Measurements from ENCODE around the gene OR11G2. TPM values are rescaled to one million over a fixed set of nuclear protein-coding genes. Genes with fewer than 3 reads are reported as not detected.
"Not testable (repeated sequence)": the region's sequence is repeated elsewhere in the genome, so short reads cannot be mapped to it uniquely, and the experiment has no call there.

Gene OR11G2
- total RNA-seq, 4 donors from 2014 or later = not detected

GRCh38 chr14:20219033-20219432 lies 28.3 kb downstream of the OR11G2 start:
- DNase-seq = no peak
- intact Hi-C loops (cut with DNase I; ENCODE audit: low total_unique reads) (no loop called here), in situ Hi-C loops (cut with MboI; ENCODE audit: low pct_ligation_motif_present in 1 of 4, low pct_unique_long_range_greater_than_20kb in 1 of 4, low sequenced_read_pairs in 3 of 4) (no loop called here)
- no peak overlapping the region for H3K27ac ChIP-seq
- no peaks in the 10 kb centered on the region for H3K27me3 ChIP-seq
- H3K4me1 ChIP-seq = no peaks in the 10 kb centered on the region
- no peaks in the 10 kb centered on the region for H3K9me3 ChIP-seq
- no peak overlapping the region for H3K4me3 ChIP-seq
- 49% methylated on average over 4 of the region's 4 CpGs; no CpG with 5 or more reads in 1 of the 2 donors for WGBS, 2 donors (ENCODE audit: low coverage in 1 of 2)
- no peaks in the 10 kb centered on the region for H3K36me3 ChIP-seq
- TF ChIP-seq POLR2AphosphoS5 (IDR thresholded peaks at IDR 0.05) (no peak), CTCF (IDR thresholded peaks at IDR 0.05) (no peak), EP300 (IDR thresholded peaks at IDR 0.05; ENCODE audit: low read depth) (no peak), POLR2A (IDR thresholded peaks at IDR 0.05) (no peak)

GRCh38 chr14:20223410-20223809 lies 32.7 kb downstream of the OR11G2 start, which contains the start of gene OR11H6:
Gene OR11H6 (plus strand): TSS chr14:20223710. CDS start chr14:20223710, 0 bp downstream.
- WGBS, 2 donors (ENCODE audit: low coverage in 1 of 2) = 19% methylated on average over 2 of the region's 2 CpGs
- Histone ChIP-seq H3K27ac (no peak within 1 kb of the TSS), H3K27me3 (no peaks in the 10 kb centered on the region), H3K4me1 (no peaks in the 10 kb centered on the region), H3K4me3 (no peak within 1 kb of the TSS), H3K9me3 (no peaks in the 10 kb centered on the region), H3K36me3 (no peaks in the 10 kb centered on the region)
- in situ Hi-C loops (cut with MboI; ENCODE audit: low pct_ligation_motif_present in 1 of 4, low pct_unique_long_range_greater_than_20kb in 1 of 4, low sequenced_read_pairs in 3 of 4) (no loop called here), intact Hi-C loops (cut with DNase I; ENCODE audit: low total_unique reads) (no loop called here)
- no peak for TF ChIP-seq EP300 (IDR thresholded peaks at IDR 0.05; ENCODE audit: low read depth)
- TF ChIP-seq POLR2A (IDR thresholded peaks at IDR 0.05) = no peak
- TF ChIP-seq POLR2AphosphoS5 (IDR thresholded peaks at IDR 0.05) = no peak
- TF ChIP-seq CTCF (IDR thresholded peaks at IDR 0.05) = no peak
- no peak for DNase-seq

- Histone ChIP-seq H3K9me3 (no peaks in the 10 kb centered on the region), H3K4me3 (no peak within 1 kb of the TSS), H3K4me1 (no peaks in the 10 kb centered on the region), H3K36me3 (no peaks in the 10 kb centered on the region), H3K27ac (no peak within 1 kb of the TSS), H3K27me3 (no peaks in the 10 kb centered on the region)
- TF ChIP-seq EP300 (IDR thresholded peaks at IDR 0.05; ENCODE audit: low read depth) (no peak), POLR2A (IDR thresholded peaks at IDR 0.05) (no peak), CTCF (IDR thresholded peaks at IDR 0.05) (no peak), POLR2AphosphoS5 (IDR thresholded peaks at IDR 0.05) (no peak)
- DNase-seq = no peak
- intact Hi-C loops (cut with DNase I; ENCODE audit: low total_unique reads) (no loop called here), in situ Hi-C loops (cut with MboI; ENCODE audit: low pct_ligation_motif_present in 1 of 4, low pct_unique_long_range_greater_than_20kb in 1 of 4, low sequenced_read_pairs in 3 of 4) (no loop called here)
- 80 to 83% methylated on average over 1 of the region's 1 CpG for WGBS, 2 donors (ENCODE audit: low coverage in 1 of 2)
Measured at GRCh38 chr14:20228681-20229080, 38.0 kb downstream of the OR11G2 start, which contains the start of gene OR11H7. Gene OR11H7 (plus strand): TSS chr14:20228981.

- H3K27me3 ChIP-seq; H3K36me3 ChIP-seq; H3K4me1 ChIP-seq; in situ Hi-C loops (cut with MboI; ENCODE audit: low pct_ligation_motif_present in 1 of 4, low pct_unique_long_range_greater_than_20kb in 1 of 4, low sequenced_read_pairs in 3 of 4); intact Hi-C loops (cut with DNase I; ENCODE audit: low total_unique reads); H3K27ac ChIP-seq; DNase-seq; H3K9me3 ChIP-seq; H3K4me3 ChIP-seq: not testable (repeated sequence)
- 97% methylated on average over 3 of the region's 4 CpGs; no CpG with 5 or more reads in 1 of the 2 donors for WGBS, 2 donors (ENCODE audit: low coverage in 1 of 2)
Measured at GRCh38 chr14:20235415-20235814, 44.7 kb downstream of the OR11G2 start.

GRCh38 chr14:20247646-20248246 lies 57.0 kb downstream of the OR11G2 start:
- H3K36me3 ChIP-seq = no peaks in the 10 kb centered on the region
- H3K9me3 ChIP-seq = peaks cover 4 to 6% of the 10 kb centered on the region in 2 donors
- no peak overlapping the region for H3K27ac ChIP-seq
- 64% methylated on average over 3 of the region's 3 CpGs; no CpG with 5 or more reads in 1 of the 2 donors for WGBS, 2 donors (ENCODE audit: low coverage in 1 of 2)
- no peak overlapping the region for H3K4me3 ChIP-seq
- no peaks in the 10 kb centered on the region for H3K27me3 ChIP-seq
- intact Hi-C loops (cut with DNase I; ENCODE audit: low total_unique reads) (no loop called here), in situ Hi-C loops (cut with MboI; ENCODE audit: low pct_ligation_motif_present in 1 of 4, low pct_unique_long_range_greater_than_20kb in 1 of 4, low sequenced_read_pairs in 3 of 4) (no loop called here)
- TF ChIP-seq EP300 (IDR thresholded peaks at IDR 0.05; ENCODE audit: low read depth) (no peak), CTCF (IDR thresholded peaks at IDR 0.05) (no peak), POLR2A (IDR thresholded peaks at IDR 0.05) (no peak), POLR2AphosphoS5 (IDR thresholded peaks at IDR 0.05) (no peak)
- no peaks in the 10 kb centered on the region for H3K4me1 ChIP-seq
- no peak for DNase-seq

Measured in transverse colon (tissue), 4 donors.